Transverse colon (tissue), 4 donors: ENCODE data around the gene PASK. TPM values are rescaled to one million over a fixed set of nuclear protein-coding genes. Genes with fewer than 3 reads are reported as not detected.

Experiments
- DNase-seq: peaks from one replicate; pipeline ENCODE4 v3.0.0-alpha.2; 2019
- H3K27ac ChIP-seq, 4 donors: fragments of 200-600 bp; sonication (generic); 2 replicates each; pipeline ENCODE4 v1.5.1; 2016 to 2018; ENCODE audit warnings: inconsistent platforms in 4 of 4
- H3K27me3 ChIP-seq: fragments of 200-600 bp; sonication (generic); 2 replicates; pipeline ENCODE4 v1.5.1; 2017; ENCODE audit warnings: inconsistent platforms
- H3K36me3 ChIP-seq, 4 donors: fragments of 200-600 bp; sonication (generic); 2 replicates each; pipeline ENCODE4 v1.5.1; 2017 to 2019; ENCODE audit warnings: inconsistent platforms in 4 of 4
- H3K4me1 ChIP-seq, 4 donors: fragments of 200-600 bp; sonication (generic); 2 replicates each; pipeline ENCODE4 v1.5.1; 2017 to 2020; ENCODE audit warnings: inconsistent platforms in 4 of 4
- H3K4me3 ChIP-seq, 4 donors: fragments of 200-600 bp; sonication (generic); 1 replicate in 1 of 4; 2 replicates in 3 of 4; pipeline versions ENCODE4 v1.5.1 to v1.6.1; 2017 to 2019; ENCODE audit warnings: inconsistent platforms in 4 of 4
- H3K9me3 ChIP-seq, 2 donors: fragments of 200-600 bp; sonication (generic); 2 replicates each; pipeline ENCODE4 v1.5.1; 2017 to 2019; ENCODE audit warnings: inconsistent platforms in 2 of 2
- CTCF ChIP-seq, 5 experiments: fragments of 200-600 bp in 3 of 5; fragments of 450-650 bp in 2 of 5; sonication (generic) in 3 of 5; IDR thresholded peaks; 1 replicate in 2 of 5; 2 replicates in 3 of 5; pipeline ENCODE4 v1.5.1; 2016 to 2017; ENCODE audit warnings: antibody characterized with exemption in 5 of 5, inconsistent platforms in 3 of 5, mild to moderate bottlenecking in 2 of 5, moderate library complexity in 1 of 5
- EP300 ChIP-seq: sonication (generic); formaldehyde crosslinking; IDR thresholded peaks from one replicate; pipeline ENCODE4 v1.6.1; 2017; ENCODE audit warnings: antibody characterized with exemption, low read depth
- POLR2A ChIP-seq: fragments of 450-650 bp; IDR thresholded peaks from one replicate; pipeline ENCODE4 v1.6.1; 2016; ENCODE audit warnings: antibody characterized with exemption, mild to moderate bottlenecking, moderate library complexity
- POLR2AphosphoS5 ChIP-seq, 3 donors: sonication (generic); formaldehyde crosslinking; IDR thresholded peaks; one replicate each; pipeline ENCODE4 v1.6.1; 2016; ENCODE audit warnings: antibody characterized with exemption in 3 of 3
- WGBS, 2 donors: methylation state at CpG; one replicate each; pipeline ENCODE4 v1.1.5; 2018; ENCODE audit warnings: low coverage in 1 of 2; 5-methylcytosine and 5-hydroxymethylcytosine counted together
- in situ Hi-C, 4 donors: fragments of 200-750 bp; cut with MboI; loops; one replicate each; pipeline versions ENCODE4 v1.15.0 to v1.15.1; 2017; ENCODE audit warnings: low sequenced_read_pairs in 3 of 4, low pct_ligation_motif_present in 1 of 4, low pct_unique_long_range_greater_than_20kb in 1 of 4
- intact Hi-C: fragments of 100-400 bp; cut with DNase I; formaldehyde crosslinking; loops from one replicate; pipeline ENCODE4 v1.15.1; 2023; ENCODE audit warnings: low total_unique reads
- total RNA-seq, 4 donors: library from RNA; depleted of rRNA; stranded (reverse); fragments of >200 nt; gene quantifications; one replicate each; pipeline ENCODE4 v1.1.0, GENCODE V29; 2016

PASK gene
- total RNA-seq, 4 donors from 2014 or later, result 7.0 to 35.2 (median 19.1) TPM

DNA sequence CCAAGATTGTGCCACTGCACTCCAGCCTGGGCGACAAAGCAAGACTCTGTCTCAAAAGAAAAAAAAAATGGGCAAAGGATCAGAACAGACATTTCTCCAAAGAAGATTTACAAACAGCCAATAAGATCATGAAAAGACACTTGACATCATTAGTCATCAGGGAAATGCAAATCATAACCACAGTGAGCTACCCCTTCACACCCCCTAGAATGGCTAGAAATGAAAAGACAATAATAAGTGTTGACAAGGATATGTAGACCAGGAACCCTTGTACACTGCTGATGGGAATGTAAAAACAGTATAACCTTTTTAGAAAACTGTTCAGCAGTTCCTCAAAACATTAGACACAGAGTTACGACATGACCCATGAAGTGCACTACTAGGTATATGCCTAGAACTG lies 28.8 kb downstream of the PASK start:
- no peak for TF ChIP-seq POLR2AphosphoS5 (IDR thresholded peaks at IDR 0.05)
- TF ChIP-seq CTCF (IDR thresholded peaks at IDR 0.05), result no peak
- TF ChIP-seq POLR2A, result no peak
- no peak for TF ChIP-seq EP300

GRCh38 chr2:241118737-241119505 lies 30.4 kb downstream of the PASK start:
- no peak for DNase-seq
- no peaks in the 10 kb centered on the region for H3K9me3 ChIP-seq
- no peaks in the 10 kb centered on the region for H3K4me1 ChIP-seq
- H3K27me3 ChIP-seq, result no peaks in the 10 kb centered on the region
- no peak overlapping the region for H3K4me3 ChIP-seq
- in situ Hi-C loops, result no loop called here
- TF ChIP-seq EP300, result no peak
- H3K27ac ChIP-seq, result no peak overlapping the region
- WGBS, 2 donors, result 80 to 97% methylated on average over 1 to 19 of the region's 24 CpGs
- intact Hi-C loops, result no loop called here
- no peaks in the 10 kb centered on the region for H3K36me3 ChIP-seq

More for the DNA sequence above, 28.8 kb downstream of the PASK start:
- Histone ChIP-seq H3K9me3 (no peaks in the 10 kb centered on the region), H3K27me3 (no peaks in the 10 kb centered on the region), H3K4me1 (no peaks in the 10 kb centered on the region), H3K4me3 (no peak overlapping the region), H3K36me3 (no peaks in the 10 kb centered on the region), H3K27ac (no peak overlapping the region)
- no peak for DNase-seq
- intact Hi-C loops (no loop called here), in situ Hi-C loops (no loop called here)
- WGBS, 2 donors, result 93 to 100% methylated on average over 1 to 2 of the region's 2 CpGs

DNA sequence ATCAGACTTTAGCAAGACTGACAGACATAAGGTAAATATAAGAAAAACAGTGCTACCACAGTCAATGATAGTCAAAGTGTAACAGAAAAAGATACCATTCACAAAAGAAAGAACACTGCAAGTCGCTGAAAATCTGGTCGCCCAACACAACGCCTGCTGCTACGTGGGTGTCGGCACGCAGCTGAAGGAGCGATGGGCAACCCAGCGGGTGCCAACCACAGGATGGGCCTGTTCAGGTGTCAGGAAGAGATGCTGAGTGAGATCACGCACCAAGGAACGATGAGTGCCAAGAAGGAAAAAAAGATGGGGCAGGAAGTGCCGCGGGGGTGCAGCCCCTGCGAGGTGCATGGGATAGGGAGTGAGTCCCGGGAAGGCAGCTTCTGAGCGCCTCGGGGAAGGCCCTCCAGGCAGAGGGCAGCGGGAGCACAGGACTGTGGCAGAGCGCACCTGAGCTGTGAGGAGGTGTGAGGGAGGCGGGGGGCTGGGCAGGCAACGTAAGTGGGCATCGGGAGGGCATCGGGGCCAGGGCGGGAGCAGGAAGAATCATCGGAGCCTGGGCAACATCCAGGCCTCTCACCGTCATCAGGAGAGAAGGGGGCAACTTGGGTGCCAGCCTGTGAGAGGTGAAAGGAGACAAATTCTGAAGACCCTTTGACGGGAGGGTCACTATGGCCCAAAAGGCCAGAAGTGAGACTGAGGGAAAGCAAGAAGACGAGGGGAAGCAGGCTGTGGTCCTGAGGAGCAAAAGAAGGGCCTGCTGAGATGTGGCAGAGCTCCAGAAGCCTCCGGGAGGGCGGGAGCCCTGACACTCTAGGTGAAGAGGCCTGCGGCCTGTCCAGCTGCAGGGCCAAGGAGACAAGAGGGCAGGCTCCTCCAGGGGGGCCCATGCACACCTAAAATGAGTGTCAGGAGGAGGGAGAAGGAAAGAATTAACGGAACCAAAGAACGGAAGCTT lies 32.4 kb downstream of the PASK start:
- DNase-seq, result no peak
- Histone ChIP-seq H3K9me3 (no peaks in the 10 kb centered on the region), H3K4me3 (no peak overlapping the region), H3K4me1 (no peaks in the 10 kb centered on the region), H3K36me3 (no peaks in the 10 kb centered on the region), H3K27ac (no peak overlapping the region), H3K27me3 (no peaks in the 10 kb centered on the region)
- 93 to 95% methylated on average over 18 to 32 of the region's 32 CpGs for WGBS, 2 donors
- in situ Hi-C loops, result no loop called here
- TF ChIP-seq POLR2AphosphoS5 (IDR thresholded peaks at IDR 0.05) (no peak), POLR2A (no peak), EP300 (no peak), CTCF (IDR thresholded peaks at IDR 0.05) (no peak)
- intact Hi-C loops, result no loop called here

DNA sequence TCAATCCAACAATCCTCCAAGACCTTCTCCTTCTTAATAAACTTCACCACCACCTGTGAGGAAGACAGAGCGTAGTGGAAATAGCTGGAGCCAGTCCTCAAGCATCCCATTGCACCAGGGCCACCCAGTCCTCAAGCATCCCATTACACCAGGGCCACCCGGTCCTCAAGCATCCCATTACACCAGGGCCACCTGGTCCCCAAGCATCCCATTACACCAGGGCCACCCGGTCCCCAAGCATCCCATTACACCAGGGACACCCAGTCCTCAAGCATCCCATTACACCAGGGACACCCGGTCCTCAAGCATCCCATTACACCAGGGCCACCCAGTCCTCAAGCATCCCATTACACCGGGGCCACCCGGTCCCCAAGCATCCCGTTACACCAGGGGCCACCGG lies 33.9 kb downstream of the PASK start:
- 66 to 88% methylated on average over 6 to 8 of the region's 8 CpGs for WGBS, 2 donors
- intact Hi-C loops, result no loop called here
- H3K36me3 ChIP-seq, result no peaks in the 10 kb centered on the region
- DNase-seq, result no peak
- no peaks in the 10 kb centered on the region for H3K9me3 ChIP-seq
- no peak overlapping the region for H3K4me3 ChIP-seq
- TF ChIP-seq EP300 (no peak), CTCF (IDR thresholded peaks at IDR 0.05) (no peak), POLR2A (no peak), POLR2AphosphoS5 (IDR thresholded peaks at IDR 0.05) (no peak)
- in situ Hi-C loops, result no loop called here
- no peaks in the 10 kb centered on the region for H3K4me1 ChIP-seq
- H3K27me3 ChIP-seq, result no peaks in the 10 kb centered on the region
- no peak overlapping the region for H3K27ac ChIP-seq
